ENCODE data around the gene MIPOL1. TPM values are rescaled to one million over a fixed set of nuclear protein-coding genes. Genes with fewer than 3 reads are reported as not detected.

MIPOL1 gene
- total RNA-seq, 4 donors from 2014 or later, result 17.0 to 43.4 (median 30.2) TPM

- WGBS, 2 donors, result 53 to 63% methylated on average over 2 of the region's 2 CpGs
- H3K27me3 ChIP-seq, result no peaks in the 10 kb centered on the region
- TF ChIP-seq, protein P1, sequence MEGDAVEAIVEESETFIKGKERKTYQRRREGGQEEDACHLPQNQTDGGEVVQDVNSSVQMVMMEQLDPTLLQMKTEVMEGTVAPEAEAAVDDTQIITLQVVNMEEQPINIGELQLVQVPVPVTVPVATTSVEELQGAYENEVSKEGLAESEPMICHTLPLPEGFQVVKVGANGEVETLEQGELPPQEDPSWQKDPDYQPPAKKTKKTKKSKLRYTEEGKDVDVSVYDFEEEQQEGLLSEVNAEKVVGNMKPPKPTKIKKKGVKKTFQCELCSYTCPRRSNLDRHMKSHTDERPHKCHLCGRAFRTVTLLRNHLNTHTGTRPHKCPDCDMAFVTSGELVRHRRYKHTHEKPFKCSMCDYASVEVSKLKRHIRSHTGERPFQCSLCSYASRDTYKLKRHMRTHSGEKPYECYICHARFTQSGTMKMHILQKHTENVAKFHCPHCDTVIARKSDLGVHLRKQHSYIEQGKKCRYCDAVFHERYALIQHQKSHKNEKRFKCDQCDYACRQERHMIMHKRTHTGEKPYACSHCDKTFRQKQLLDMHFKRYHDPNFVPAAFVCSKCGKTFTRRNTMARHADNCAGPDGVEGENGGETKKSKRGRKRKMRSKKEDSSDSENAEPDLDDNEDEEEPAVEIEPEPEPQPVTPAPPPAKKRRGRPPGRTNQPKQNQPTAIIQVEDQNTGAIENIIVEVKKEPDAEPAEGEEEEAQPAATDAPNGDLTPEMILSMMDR (IDR thresholded peaks at IDR 0.05), result no peak
- TF ChIP-seq POLR2A (IDR thresholded peaks at IDR 0.05), result no peak
- H3K36me3 ChIP-seq, result no peaks in the 10 kb centered on the region
- H3K4me3 ChIP-seq (replicated peaks in 1 of 3), result no peak overlapping the region
- H3K9me3 ChIP-seq, result no peaks in the 10 kb centered on the region
- no peak for DNase-seq
- no peak overlapping the region for H3K27ac ChIP-seq
- no peaks in the 10 kb centered on the region for H3K4me1 ChIP-seq
- intact Hi-C loops (cut with DNase I), result no loop called here
Observed at GRCh38 chr14:37544407-37544806, 346.7 kb downstream of the MIPOL1 start.

- Histone ChIP-seq H3K4me3 (replicated peaks in 1 of 3) (no peak overlapping the region), H3K27ac (no peak overlapping the region), H3K9me3 (no peaks in the 10 kb centered on the region), H3K36me3 (no peaks in the 10 kb centered on the region), H3K4me1 (no peaks in the 10 kb centered on the region), H3K27me3 (no peaks in the 10 kb centered on the region)
- intact Hi-C loops (cut with DNase I), result no loop called here
- DNase-seq, result no peak
- no peak for TF ChIP-seq POLR2A (IDR thresholded peaks at IDR 0.05)
- TF ChIP-seq, protein P1 (IDR thresholded peaks at IDR 0.05), result no peak
Observed at GRCh38 chr14:37545174-37545573, 347.4 kb downstream of the MIPOL1 start.

DNA sequence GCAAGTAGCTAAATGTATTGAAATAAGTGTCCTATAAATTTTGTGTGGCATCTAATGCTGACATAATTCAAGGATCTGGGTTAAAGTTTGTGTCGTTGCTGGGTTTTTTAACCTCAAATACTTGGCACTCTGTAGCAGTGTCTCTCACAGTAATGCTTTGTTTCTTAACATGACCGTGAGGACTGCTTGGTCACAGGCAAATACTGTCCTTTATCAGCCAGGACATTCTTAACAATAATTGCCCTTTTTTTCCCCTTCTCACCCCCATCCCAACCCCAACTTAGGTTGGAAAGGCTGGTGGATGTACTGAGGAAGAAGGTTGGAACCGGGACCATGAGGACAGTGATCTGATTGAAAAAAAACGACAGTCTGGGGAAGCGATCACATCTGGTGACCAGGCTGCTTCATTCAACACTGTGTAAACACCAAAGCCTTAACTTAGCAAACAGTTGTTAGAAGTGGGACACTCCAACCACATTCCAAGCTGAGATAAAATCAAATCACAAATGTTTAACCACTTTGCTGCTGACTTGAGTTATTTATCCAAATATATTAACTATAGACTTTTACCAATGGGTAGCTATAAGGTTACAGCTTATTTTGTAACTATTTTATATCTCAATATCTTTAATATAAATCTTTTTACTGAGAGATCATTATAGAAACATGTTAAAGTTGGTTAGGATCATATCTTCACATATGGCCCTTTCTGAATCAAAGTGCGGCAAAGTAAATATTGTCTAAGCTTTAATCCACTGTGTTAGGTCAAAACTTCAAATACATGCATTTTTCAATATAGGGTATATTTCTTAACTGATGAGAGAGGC is 349.1 kb downstream of the MIPOL1 start:
- TF ChIP-seq, protein P1 (IDR thresholded peaks at IDR 0.05), result no peak
- no peak for TF ChIP-seq POLR2A (IDR thresholded peaks at IDR 0.05)
- Histone ChIP-seq H3K4me1 (no peaks in the 10 kb centered on the region), H3K9me3 (no peaks in the 10 kb centered on the region), H3K27me3 (no peaks in the 10 kb centered on the region), H3K27ac (no peak overlapping the region), H3K36me3 (no peaks in the 10 kb centered on the region), H3K4me3 (replicated peaks in 1 of 3) (no peak overlapping the region)
- DNase-seq, result no peak
- 31 to 36% methylated on average over 6 of the region's 6 CpGs for WGBS, 2 donors
- intact Hi-C loops (cut with DNase I), result no loop called here

DNA sequence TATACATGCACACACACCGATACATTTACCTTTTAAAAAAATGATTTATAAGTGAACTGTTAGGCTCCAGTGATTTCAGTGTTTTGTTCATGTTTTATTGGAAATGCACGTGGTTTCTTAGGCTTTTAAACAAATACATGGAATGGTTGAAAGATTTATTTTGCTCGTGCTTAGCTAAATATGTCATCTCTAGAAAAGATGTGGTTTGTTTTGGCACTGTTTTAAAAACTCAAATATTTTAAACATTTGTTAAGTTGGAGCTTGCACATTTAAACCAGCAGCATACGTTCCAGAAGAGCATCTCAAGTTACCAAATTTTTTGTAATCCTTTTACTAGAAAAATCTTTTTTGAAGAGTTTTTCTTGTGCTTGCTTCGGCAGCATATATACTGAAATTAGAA is 352.8 kb downstream of the MIPOL1 start:
- 52 to 54% methylated on average over 5 of the region's 5 CpGs for WGBS, 2 donors
- TF ChIP-seq POLR2A (IDR thresholded peaks at IDR 0.05), result no peak
- TF ChIP-seq, protein P1 (IDR thresholded peaks at IDR 0.05), result no peak
- Histone ChIP-seq H3K4me3 (replicated peaks in 1 of 3) (no peak overlapping the region), H3K9me3 (no peaks in the 10 kb centered on the region), H3K27me3 (no peaks in the 10 kb centered on the region), H3K36me3 (no peaks in the 10 kb centered on the region), H3K4me1 (no peaks in the 10 kb centered on the region), H3K27ac (no peak overlapping the region)
- intact Hi-C loops (cut with DNase I), result no loop called here
- no peak for DNase-seq

DNA sequence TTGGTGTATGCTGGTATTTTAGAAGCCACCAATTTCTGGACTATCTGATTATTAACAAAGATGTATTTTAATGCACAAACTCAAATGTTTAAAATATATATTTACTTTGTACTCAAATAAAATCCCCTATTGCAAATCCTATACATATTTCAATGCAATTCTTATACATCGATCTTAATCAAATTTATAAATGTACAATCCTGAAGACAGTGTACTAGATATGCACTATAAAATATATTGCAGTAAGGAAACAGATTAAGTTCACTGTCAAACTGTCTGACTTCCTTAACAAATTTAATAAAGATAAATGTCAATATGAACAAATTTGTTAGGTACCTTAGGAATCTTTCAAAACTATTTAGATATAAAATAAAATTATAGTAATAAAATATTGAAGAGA is 353.4 kb downstream of the MIPOL1 start:
- Histone ChIP-seq H3K27me3 (no peaks in the 10 kb centered on the region), H3K4me3 (replicated peaks in 1 of 3) (no peak overlapping the region), H3K4me1 (no peaks in the 10 kb centered on the region), H3K36me3 (no peaks in the 10 kb centered on the region), H3K27ac (no peak overlapping the region), H3K9me3 (no peaks in the 10 kb centered on the region)
- intact Hi-C loops (cut with DNase I), result no loop called here
- TF ChIP-seq POLR2A (IDR thresholded peaks at IDR 0.05), result no peak
- TF ChIP-seq, protein P1 (IDR thresholded peaks at IDR 0.05), result no peak
- no peak for DNase-seq
- WGBS, 2 donors, result 89 to 97% methylated on average over 1 of the region's 1 CpG
